IMR-90 (cell line): ENCODE results near the gene RGS12. TPM values are rescaled to one million over a fixed set of nuclear protein-coding genes. Genes with fewer than 3 reads are reported as not detected.

Experiments used
- ATAC-seq: fragments of 200-7000 bp; cut with Tn5 transposase; 2 replicates; pipeline ENCODE4 v1.9.1; 2020; ENCODE audit warnings: low read depth, mild to moderate bottlenecking, moderate library complexity
- BruUV-seq: library from RNA; stranded (reverse); fragments of 400-500 nt; replicated peaks from 2 replicates; lab custom pipeline; 2021; lab: Mats Ljungman, UMichigan
- CTCF ChIA-PET: fragments of 300-600 bp; formaldehyde crosslinking; extraction: SDS; loops from one replicate; lab custom pipeline; 2021; ENCODE audit warnings: antibody characterized with exemption; lab: Yijun Ruan, JAX
- POLR2A ChIA-PET: fragments of 300-600 bp; sonication (Branson Sonifier 250); formaldehyde crosslinking; loops from one replicate; lab custom pipeline; 2022; ENCODE audit warnings: antibody characterized with exemption; ENCODE audit not compliant: unreplicated experiment; lab: Charles Lee
- DNase-seq: peaks from one replicate; pipeline ENCODE4 v3.0.0; 2013
- H2AFZ ChIP-seq: replicated peaks from 2 replicates; pipeline ENCODE3; 2013; ENCODE audit warnings: low read length, mild to moderate bottlenecking; ENCODE audit not compliant: poor library complexity
- H2AK5ac ChIP-seq: 2 replicates; pipeline ENCODE4 v1.6.1; 2013; ENCODE audit warnings: low read depth, low read length, inconsistent platforms
- H2AK9ac ChIP-seq: replicated peaks from 2 replicates; pipeline ENCODE3; 2013; ENCODE audit warnings: mild to moderate bottlenecking, low read depth, low read length, moderate library complexity; ENCODE audit not compliant: poor library complexity
- H2BK120ac ChIP-seq: 2 replicates; pipeline ENCODE4 v1.6.1; 2013; ENCODE audit warnings: low read depth, low read length, inconsistent platforms
- H2BK15ac ChIP-seq: 3 replicates; pipeline ENCODE4 v1.6.1; 2013; ENCODE audit warnings: low read depth, low read length, inconsistent platforms
- H2BK20ac ChIP-seq: 2 replicates; pipeline ENCODE4 v1.6.1; 2013; ENCODE audit warnings: low read depth, mild to moderate bottlenecking, inconsistent platforms, low read length, moderate library complexity
- H2BK5ac ChIP-seq: 2 replicates; pipeline ENCODE4 v1.6.1; 2013; ENCODE audit warnings: mild to moderate bottlenecking, low read depth, low read length, inconsistent platforms; ENCODE audit not compliant: poor library complexity, severe bottlenecking
- H3K14ac ChIP-seq: replicated peaks from 2 replicates; pipeline ENCODE4 v1.6.1; 2013; ENCODE audit warnings: low read depth, low read length, inconsistent platforms
- H3K18ac ChIP-seq: 2 replicates; pipeline ENCODE4 v1.6.1; 2013; ENCODE audit warnings: low read depth, low read length, control low read depth
- H3K23ac ChIP-seq: 2 replicates; pipeline ENCODE4 v1.6.1; 2013; ENCODE audit warnings: low read depth, low read length, inconsistent platforms
- H3K27ac ChIP-seq: 2 replicates; pipeline ENCODE4 v1.5.1; 2013; ENCODE audit warnings: mild to moderate bottlenecking, control low read depth, low read length; ENCODE audit not compliant: insufficient read depth
- H3K27me3 ChIP-seq: 2 replicates; pipeline ENCODE4 v1.6.1; 2013; ENCODE audit warnings: low read length; ENCODE audit not compliant: control insufficient read depth, insufficient read depth
- H3K36me3 ChIP-seq: 2 replicates; pipeline ENCODE4 v1.6.1; 2013; ENCODE audit warnings: low read length, mixed read lengths; ENCODE audit not compliant: control insufficient read depth, insufficient read depth
- H3K4ac ChIP-seq: 2 replicates; pipeline ENCODE4 v1.6.1; 2013; ENCODE audit warnings: low read depth, low read length, inconsistent platforms
- H3K4me1 ChIP-seq: 2 replicates; pipeline ENCODE4 v1.6.1; 2013; ENCODE audit warnings: low read length, mixed read lengths; ENCODE audit not compliant: control insufficient read depth, insufficient read depth
- H3K4me2 ChIP-seq: 2 replicates; pipeline ENCODE4 v1.6.1; 2013; ENCODE audit warnings: low read depth, mild to moderate bottlenecking, control low read depth, low read length, moderate library complexity
- H3K4me3 ChIP-seq: 2 replicates; pipeline ENCODE4 v1.5.1; 2013; ENCODE audit warnings: low read depth, mild to moderate bottlenecking, control low read depth, low read length, moderate library complexity; ENCODE audit not compliant: insufficient read depth
- H3K56ac ChIP-seq: 2 replicates; pipeline ENCODE4 v1.6.1; 2013; ENCODE audit warnings: low read length, inconsistent platforms; ENCODE audit not compliant: insufficient read depth; ENCODE audit errors: extremely low read depth
- H3K79me1 ChIP-seq, 2 experiments: 2 replicates each; pipeline ENCODE4 v1.6.1; 2013; ENCODE audit warnings: low read length in 2 of 2, inconsistent platforms in 1 of 2, low read depth in 1 of 2
- H3K9ac ChIP-seq: 2 replicates; pipeline ENCODE4 v1.6.1; 2013; ENCODE audit warnings: low read depth, low read length, control low read depth
- H3K9me1 ChIP-seq: 2 replicates; pipeline ENCODE4 v1.6.1; 2013; ENCODE audit warnings: low read length, inconsistent platforms; ENCODE audit not compliant: insufficient read depth
- H3K9me3 ChIP-seq: 2 replicates; pipeline ENCODE4 v1.6.1; 2013; ENCODE audit warnings: low read length; ENCODE audit not compliant: control insufficient read depth, insufficient read depth
- H4K20me1 ChIP-seq: 2 replicates; pipeline ENCODE4 v1.6.1; 2013; ENCODE audit warnings: low read length, inconsistent platforms; ENCODE audit not compliant: insufficient read depth
- H4K5ac ChIP-seq: 2 replicates; pipeline ENCODE4 v1.6.1; 2013; ENCODE audit warnings: mild to moderate bottlenecking, low read depth, low read length, control low read depth
- H4K8ac ChIP-seq, 2 experiments: 2 replicates each; pipeline ENCODE4 v1.6.1; 2013; ENCODE audit warnings: low read depth in 2 of 2, low read length in 2 of 2, control low read depth in 1 of 2, inconsistent platforms in 1 of 2
- H4K91ac ChIP-seq: 2 replicates; pipeline ENCODE4 v1.6.1; 2013; ENCODE audit warnings: low read depth, low read length, inconsistent platforms; ENCODE audit not compliant: insufficient read depth
- BHLHE40 ChIP-seq: fragments of 150-350 bp; IDR thresholded peaks from 2 replicates; pipeline ENCODE4 v1.6.1; 2016; ENCODE audit warnings: mild to moderate bottlenecking, low read depth, low read length
- CEBPB ChIP-seq: IDR thresholded peaks from 2 replicates; pipeline ENCODE4 v1.6.1; 2012; ENCODE audit warnings: low read depth, low read length, improper control_type of control experiment
- CHD1 ChIP-seq: IDR thresholded peaks from 2 replicates; pipeline ENCODE4 v1.6.1; 2012; ENCODE audit warnings: low read depth, low read length, improper control_type of control experiment
- CTCF ChIP-seq: conservative IDR thresholded peaks from 2 replicates; pipeline ENCODE4 v1.5.1; 2012; ENCODE audit warnings: mild to moderate bottlenecking, low read depth, low read length, improper control_type of control experiment
- ELK1 ChIP-seq: fragments of 150-350 bp; IDR thresholded peaks from 2 replicates; pipeline ENCODE4 v1.6.1; 2016; ENCODE audit warnings: low read depth, mild to moderate bottlenecking, low read length, moderate library complexity, borderline replicate concordance
- FOS ChIP-seq: fragments of 150-350 bp; IDR thresholded peaks from 2 replicates; pipeline ENCODE4 v1.6.1; 2016; ENCODE audit warnings: low read depth, low read length
- MAFK ChIP-seq: IDR thresholded peaks from 2 replicates; pipeline ENCODE4 v1.6.1; 2012; ENCODE audit warnings: low read depth, low read length, improper control_type of control experiment
- MAZ ChIP-seq: IDR thresholded peaks from 2 replicates; pipeline ENCODE4 v1.6.1; 2012; ENCODE audit warnings: low read depth, mild to moderate bottlenecking, low read length, improper control_type of control experiment, moderate library complexity, borderline replicate concordance
- MXI1 ChIP-seq: IDR thresholded peaks from 2 replicates; pipeline ENCODE4 v1.6.1; 2012; ENCODE audit warnings: low read depth, mild to moderate bottlenecking, low read length, moderate library complexity, borderline replicate concordance
- NFE2L2 ChIP-seq: fragments of 150-350 bp; IDR thresholded peaks from 2 replicates; pipeline ENCODE4 v1.6.1; 2016; ENCODE audit warnings: low read depth, mild to moderate bottlenecking, low read length
- POLR2A ChIP-seq: IDR thresholded peaks from 2 replicates; pipeline ENCODE4 v1.6.1; 2012; ENCODE audit warnings: mild to moderate bottlenecking, low read depth, low read length
- RAD21 ChIP-seq: IDR thresholded peaks from 2 replicates; pipeline ENCODE4 v1.6.1; 2012; ENCODE audit warnings: low read length, improper control_type of control experiment
- RCOR1 ChIP-seq: IDR thresholded peaks from 2 replicates; pipeline ENCODE4 v1.6.1; 2012; ENCODE audit warnings: mild to moderate bottlenecking, low read length, improper control_type of control experiment; ENCODE audit not compliant: insufficient replicate concordance
- RFX5 ChIP-seq: IDR thresholded peaks from 2 replicates; pipeline ENCODE4 v1.8.0; 2012; ENCODE audit warnings: low read depth, mild to moderate bottlenecking, low read length, moderate library complexity
- SMC3 ChIP-seq: fragments of 150-350 bp; IDR thresholded peaks from 2 replicates; pipeline ENCODE4 v1.6.1; 2016; ENCODE audit warnings: low read depth, mild to moderate bottlenecking, antibody characterized with exemption, low read length, moderate library complexity
- USF2 ChIP-seq: fragments of 150-350 bp; IDR thresholded peaks from 2 replicates; pipeline ENCODE4 v1.6.1; 2017; ENCODE audit warnings: mild to moderate bottlenecking, antibody characterized with exemption, low read length, low read depth
- WGBS, 2 experiments: methylation state at CpG; one replicate each; pipeline versions ENCODE4 v1.1.5 to v1.1.7; 2013; ENCODE audit warnings: missing lambda C conversion rate in 2 of 2; ENCODE audit not compliant: insufficient read length in 1 of 2; ENCODE audit errors: extremely low coverage in 2 of 2; 5-methylcytosine and 5-hydroxymethylcytosine counted together
- dilution Hi-C: fragments of 300-500 bp; cut with HindIII; formaldehyde crosslinking; loops from one replicate; pipeline ENCODE4 v1.14.3; 2018; ENCODE audit warnings: low sequenced_read_pairs; ENCODE audit not compliant: unreplicated experiment
- in situ Hi-C: fragments of 300-500 bp; cut with MboI; formaldehyde crosslinking; loops from 3 replicates; pipeline ENCODE4 v1.14.3; 2019; ENCODE audit warnings: low sequenced_read_pairs, inconsistent platforms, mixed read lengths
- intact Hi-C: fragments of 100-400 bp; cut with micrococcal nuclease; formaldehyde crosslinking; loops from 2 replicates; pipeline ENCODE4 v1.10.0; 2022
- polyA plus RNA-seq, 3 experiments: library from polyadenylated mRNA; depleted of rRNA; stranded (reverse); fragments of >200 nt; gene quantifications; 2 replicates each; pipeline ENCODE4 v1.2.3, GENCODE V29; 2012; ENCODE audit warnings: low replicate concordance in 1 of 3
- total RNA-seq: library from RNA; depleted of rRNA; stranded (reverse); fragments of >200 nt; gene quantifications from 2 replicates; pipeline ENCODE4 v1.2.3, GENCODE V29; 2012

Gene RGS12
- total and polyA plus RNA-seq, 2 of the 4 experiments (the other 2 are of a cell fraction): 11.8 to 12.0 TPM

GRCh38 chr4:3340700-3341083 is 47.9 kb downstream of the RGS12 start:
- ChIA-PET POLR2A (no interaction called here), CTCF (no interaction called here)
- ATAC-seq (no peak), DNase-seq (no peak)
- Histone ChIP-seq H3K27me3 (no peaks in the 10 kb centered on the region), H3K27ac (no peak overlapping the region), H2BK5ac (no peak overlapping the region), H3K9ac (no peak overlapping the region), H3K9me3 (peaks cover 4% of the 10 kb centered on the region), H2AFZ (peak overlapping the region; percentile 24), H3K56ac (no peak overlapping the region), H4K20me1 (peaks cover 7% of the 10 kb centered on the region; the same call in 1 of the 2 replicates), H3K18ac (no peak overlapping the region), H3K4me2 (no peak overlapping the region), H4K8ac (no peak overlapping the region), H2BK120ac (no peak overlapping the region), H3K4ac (no peak overlapping the region), H3K4me1 (peaks cover 12% of the 10 kb centered on the region), H3K14ac (no peak overlapping the region), H3K23ac (no peak overlapping the region), H2BK15ac (no peak overlapping the region), H3K9me1 (peaks cover 10% of the 10 kb centered on the region), H4K5ac (no peak overlapping the region), H2AK9ac (no peak overlapping the region), H2AK5ac (peak overlapping the region; percentile 33; the same call in 1 of the 2 replicates), H4K91ac (no peak overlapping the region), H2BK20ac (no peak overlapping the region), H3K79me1 (peaks cover 17 to 80% of the 10 kb centered on the region in 2 experiments), H3K36me3 (peaks cover 10% of the 10 kb centered on the region; the same call in 1 of the 2 replicates), H3K4me3 (no peak overlapping the region)
- intact Hi-C loops: no loop called here
- 88% methylated on average over 10 of the region's 16 CpGs; no CpG with 5 or more reads in 1 of the 2 experiments for WGBS, 2 experiments
- in situ Hi-C loops: no loop called here
- BruUV-seq: no TSS peak
- dilution Hi-C loops: no loop called here
- no peak for TF ChIP-seq POLR2A
- no peak for TF ChIP-seq CHD1
- no peak for TF ChIP-seq ELK1
- no peak for TF ChIP-seq MXI1
- no peak for TF ChIP-seq RAD21
- TF ChIP-seq BHLHE40: no peak
- TF ChIP-seq USF2: no peak
- TF ChIP-seq CTCF: no peak
- TF ChIP-seq MAZ: no peak
- no peak for TF ChIP-seq RFX5
- TF ChIP-seq CEBPB: no peak
- no peak for TF ChIP-seq SMC3
- TF ChIP-seq MAFK: no peak
- TF ChIP-seq FOS: no peak
- no peak for TF ChIP-seq RCOR1
- TF ChIP-seq NFE2L2: no peak
